ENCODE data around the gene RBM14.
"Not testable (repeated sequence)": the region's sequence is repeated elsewhere in the genome, so short reads cannot be mapped to it uniquely, and the experiment has no call there.

RBM14 gene

DNA sequence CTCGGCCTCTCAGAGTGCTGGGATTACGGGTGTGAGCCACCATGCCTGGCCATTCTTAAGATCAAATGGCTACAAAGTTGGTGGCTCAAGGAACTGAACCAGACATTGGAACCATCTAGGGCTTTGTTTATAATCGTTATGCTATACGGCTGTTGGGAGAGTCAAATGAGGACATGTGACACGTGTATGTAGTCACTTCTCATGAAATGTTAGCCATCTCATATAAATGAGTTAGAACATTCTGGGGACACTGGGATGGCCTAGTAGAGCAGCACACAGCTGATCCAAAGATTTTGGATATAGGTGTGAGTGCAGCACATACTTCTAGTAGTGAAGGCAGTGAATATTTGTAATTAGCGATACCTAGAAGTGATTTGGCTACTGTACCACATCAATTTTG is 15.5 kb downstream of the RBM14 start:
- no peak for DNase-seq (ENCODE audit: low read depth in 2 of 2)

GRCh38 chr11:66632952-66633351 is 16.5 kb downstream of the RBM14 start:
- DNase-seq (ENCODE audit: low read depth in 2 of 2) = no peak

GRCh38 chr11:66636411-66636810 is 20.0 kb downstream of the RBM14 start:
- DNase-seq (ENCODE audit: low read depth in 2 of 2) = no peak

DNA sequence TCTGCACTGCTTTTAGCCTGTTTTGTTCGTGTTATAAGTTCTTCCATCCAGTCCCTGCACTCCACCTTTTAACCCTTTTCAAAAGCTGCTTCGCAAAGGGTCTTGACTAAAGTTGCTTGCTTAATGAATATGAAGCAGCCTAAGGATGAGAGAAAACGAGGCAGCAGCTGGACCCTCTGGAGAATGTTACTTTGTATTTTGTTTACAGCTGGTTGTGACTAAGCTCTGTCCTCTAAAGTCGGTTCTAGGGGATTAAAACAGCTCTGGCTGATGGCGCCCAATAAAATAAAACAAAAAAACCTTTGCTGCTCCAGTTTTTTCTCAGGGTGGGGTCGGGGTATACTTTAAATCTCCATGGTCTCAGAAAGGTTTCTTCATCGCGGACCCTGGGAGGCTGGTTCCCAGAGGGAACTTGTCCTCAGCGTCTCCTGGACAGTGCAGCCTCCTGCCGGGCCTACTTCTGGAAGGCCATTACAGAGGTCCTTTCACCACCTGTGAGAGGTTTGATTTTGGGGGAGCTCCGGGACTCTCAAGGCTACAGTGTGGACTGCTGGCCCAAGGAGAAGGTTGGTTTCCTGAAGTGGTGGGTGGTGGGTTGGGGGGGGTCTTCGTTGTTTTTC is 21.2 kb downstream of the RBM14 start:
- DNase-seq (ENCODE audit: low read depth in 2 of 2) = no peak

GRCh38 chr11:66638177-66639065 is 22.0 kb downstream of the RBM14 start, which contains the start of gene RBM4:
TSS of gene RBM4 (plus strand) at chr11:66638703. CDS start at chr11:66639712, 1,009 bp downstream.
- peak; percentile 100 for DNase-seq (ENCODE audit: low read depth in 2 of 2)

- DNase-seq (ENCODE audit: low read depth in 2 of 2) = no peak
Observed at GRCh38 chr11:66639066-66639813, 22.8 kb downstream of the RBM14 start.

DNA sequence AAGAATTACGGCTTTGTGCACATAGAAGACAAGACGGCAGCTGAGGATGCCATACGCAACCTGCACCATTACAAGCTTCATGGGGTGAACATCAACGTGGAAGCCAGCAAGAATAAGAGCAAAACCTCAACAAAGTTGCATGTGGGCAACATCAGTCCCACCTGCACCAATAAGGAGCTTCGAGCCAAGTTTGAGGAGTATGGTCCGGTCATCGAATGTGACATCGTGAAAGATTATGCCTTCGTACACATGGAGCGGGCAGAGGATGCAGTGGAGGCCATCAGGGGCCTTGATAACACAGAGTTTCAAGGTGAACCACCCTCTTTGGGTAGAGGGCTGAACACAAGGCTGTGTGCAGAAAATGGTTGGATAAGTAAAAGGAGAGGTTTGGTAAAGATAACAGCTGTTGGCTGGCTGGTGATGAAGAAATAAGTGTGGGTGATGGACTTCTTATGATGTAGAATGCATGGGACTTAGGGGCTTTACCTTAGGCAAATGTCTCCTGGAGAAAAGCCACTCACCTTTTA is 23.4 kb downstream of the RBM14 start:
- DNase-seq (ENCODE audit: low read depth in 2 of 2) = not testable (repeated sequence)

- no peak for DNase-seq (ENCODE audit: low read depth in 2 of 2)
Observed at GRCh38 chr11:66641834-66642233, 25.4 kb downstream of the RBM14 start.

- DNase-seq (ENCODE audit: low read depth in 2 of 2) = no peak
Observed at GRCh38 chr11:66643745-66644437, 27.5 kb downstream of the RBM14 start.

DNA sequence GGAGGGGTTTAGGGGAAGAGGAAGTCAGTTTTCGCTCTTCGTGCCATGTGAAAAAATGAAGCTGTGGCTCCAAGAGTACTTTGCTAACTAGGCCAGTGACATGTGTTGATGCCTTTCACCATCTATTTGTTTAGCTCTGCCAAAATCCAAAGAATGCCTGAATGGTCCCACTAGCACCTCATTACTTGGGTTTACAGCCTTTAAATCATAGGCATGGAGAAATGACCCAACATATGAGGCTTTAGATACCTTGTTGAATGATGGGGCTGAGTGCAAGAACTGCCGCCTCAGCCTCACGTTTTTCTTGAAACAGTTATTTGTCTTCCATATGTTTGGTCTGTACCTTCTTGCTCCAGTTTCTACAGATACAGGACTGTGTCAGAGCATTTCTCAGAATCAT is 30.4 kb downstream of the RBM14 start:
- DNase-seq (ENCODE audit: low read depth in 2 of 2) = no peak

- no peak for DNase-seq (ENCODE audit: low read depth in 2 of 2)
Observed at GRCh38 chr11:66649903-66650302, 33.5 kb downstream of the RBM14 start.

DNA sequence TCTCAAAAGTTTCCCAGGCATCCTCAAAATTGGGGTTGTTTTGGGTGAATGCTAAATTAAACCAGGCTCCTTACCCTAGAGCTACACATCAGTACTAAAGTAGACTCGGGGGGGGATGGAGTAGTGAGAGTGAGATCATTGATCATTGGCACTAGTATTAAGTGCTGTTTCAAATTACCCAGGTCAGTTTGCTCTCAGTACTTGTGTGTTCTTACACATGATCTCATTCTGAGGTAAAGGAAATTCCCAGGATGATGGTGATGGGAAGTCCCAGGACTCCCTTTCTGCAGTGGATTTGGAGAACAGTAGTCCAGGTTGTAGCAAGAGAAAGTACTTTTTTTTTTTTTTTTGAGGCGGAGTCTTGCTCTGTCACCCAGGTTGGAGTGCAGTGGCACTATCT is 34.6 kb downstream of the RBM14 start:
- no peak for DNase-seq (ENCODE audit: low read depth in 2 of 2)

GRCh38 chr11:66652651-66653050 is 36.2 kb downstream of the RBM14 start:
- DNase-seq (ENCODE audit: low read depth in 2 of 2) = no peak

GRCh38 chr11:66653123-66653522 is 36.7 kb downstream of the RBM14 start:
- DNase-seq (ENCODE audit: low read depth in 2 of 2) = no peak

GRCh38 chr11:66659763-66660162 is 43.3 kb downstream of the RBM14 start:
- no peak for DNase-seq (ENCODE audit: low read depth in 2 of 2)

GRCh38 chr11:66663741-66664296 is 47.4 kb downstream of the RBM14 start:
- DNase-seq (ENCODE audit: low read depth in 2 of 2) = no peak

DNA sequence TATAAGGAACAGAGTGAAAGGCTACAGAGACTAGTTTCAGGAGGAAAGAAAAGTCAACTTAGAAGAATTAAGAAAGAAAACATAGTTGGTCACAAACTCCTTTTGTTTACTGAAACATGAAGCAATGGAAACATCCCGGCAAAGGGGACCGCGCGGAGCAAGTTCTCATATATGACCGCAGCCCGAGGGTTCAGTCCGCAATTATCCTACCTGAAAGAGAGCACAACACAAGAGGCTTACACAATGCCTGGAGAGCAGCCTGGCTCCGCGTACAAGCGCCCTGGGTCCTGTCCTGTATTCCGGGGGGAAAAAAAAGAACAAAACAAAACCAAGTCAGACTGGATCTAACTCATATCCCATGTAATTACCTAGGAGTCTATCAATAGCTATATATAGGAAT is 48.9 kb downstream of the RBM14 start:
- DNase-seq (ENCODE audit: low read depth in 2 of 2) = no peak

DNA sequence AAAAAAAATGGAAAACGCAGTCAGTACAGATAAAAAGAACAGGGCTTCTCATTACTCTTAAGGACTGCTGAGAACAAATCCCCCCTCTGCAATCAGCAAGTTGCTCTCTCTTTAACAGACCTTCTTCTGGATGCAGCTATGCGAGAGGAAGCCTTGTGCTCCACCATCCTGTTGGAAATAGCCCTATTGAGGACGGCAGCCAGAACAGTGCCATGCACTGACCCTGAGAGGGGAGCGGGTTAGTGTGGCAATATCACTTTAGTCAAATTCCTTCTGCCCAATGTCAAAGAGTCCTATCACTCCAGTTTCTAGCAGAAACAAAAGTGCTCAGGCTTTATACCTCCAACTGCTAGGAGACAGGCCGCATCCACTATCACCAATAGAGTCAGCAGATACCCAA is 54.4 kb downstream of the RBM14 start:
- no peak for DNase-seq (ENCODE audit: low read depth in 2 of 2)

DNA sequence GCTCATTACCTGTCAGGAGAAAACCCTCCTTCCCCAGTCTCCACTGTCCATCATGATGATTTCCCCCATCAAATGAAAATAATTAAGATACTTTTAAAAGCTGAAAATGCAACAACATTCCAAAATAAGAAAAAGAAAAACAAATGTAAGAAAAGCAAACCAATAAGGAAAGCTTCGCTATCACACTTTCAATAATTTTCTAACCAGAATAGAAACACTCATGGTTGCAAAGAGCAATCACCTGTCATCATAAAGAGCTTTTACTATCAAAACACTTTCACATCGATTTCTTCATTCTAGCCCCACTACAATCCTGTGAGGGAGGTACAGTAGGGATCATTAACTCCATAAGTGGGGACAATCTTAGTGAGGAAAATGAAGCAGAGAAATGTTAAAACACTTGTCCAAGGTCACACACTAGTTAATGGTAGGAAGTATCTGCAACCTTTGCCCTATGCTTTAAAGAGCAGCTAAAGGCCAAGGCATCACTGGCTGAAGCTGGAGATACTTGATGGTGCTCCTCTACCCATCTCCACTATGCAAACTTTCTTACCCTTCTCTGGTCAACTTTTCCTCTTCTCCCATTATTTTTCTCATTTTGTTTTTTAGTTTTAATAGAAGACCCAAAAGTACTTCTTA is 58.7 kb downstream of the RBM14 start:
- no peak for DNase-seq (ENCODE audit: low read depth in 2 of 2)

- no peak for DNase-seq (ENCODE audit: low read depth in 2 of 2)
Observed at GRCh38 chr11:66676282-66676919, 60.0 kb downstream of the RBM14 start.

Data from fibroblast of skin of left quadriceps (primary cell).